Measurements from ENCODE around the gene DBNL. TPM values are rescaled to one million over a fixed set of nuclear protein-coding genes. Genes with fewer than 3 reads are reported as not detected.

Gene DBNL
- total RNA-seq, 1 donor from 2014 or later, result 110 TPM

DNA sequence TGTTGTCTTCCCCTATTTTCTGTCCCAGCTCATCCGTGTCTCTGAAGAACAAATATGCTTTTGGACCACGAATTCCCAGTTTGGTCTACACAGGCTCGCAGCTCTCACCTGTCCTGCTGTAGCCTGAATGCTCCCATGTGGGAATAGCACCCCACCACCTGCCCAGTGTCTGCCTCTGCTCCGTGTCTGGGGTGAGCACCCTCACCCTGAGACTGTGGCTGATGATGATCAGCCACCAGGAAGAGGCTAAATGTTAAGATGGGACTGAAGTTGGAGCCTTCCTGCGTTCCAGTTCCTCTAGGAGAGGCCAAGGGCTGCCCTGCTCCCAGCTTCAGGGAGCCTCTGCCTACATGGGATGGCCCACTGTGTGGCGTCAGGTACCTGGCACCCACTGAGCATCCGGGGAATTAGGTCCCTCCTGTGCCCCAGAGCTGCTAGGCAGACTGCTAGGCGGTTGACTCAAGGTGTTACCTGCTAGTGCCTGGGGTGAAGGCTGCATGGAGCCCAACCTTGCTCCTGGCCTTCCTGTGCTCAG, 17.2 kb downstream of the DBNL start:
- Histone ChIP-seq H3K27me3 (ENCODE audit: control insufficient read depth, insufficient read depth, low read length) (no peaks in the 10 kb centered on the region), H3K36me3 (ENCODE audit: control insufficient read depth, insufficient read depth, low read length) (peaks cover 30% of the 10 kb centered on the region), H3K4me3 (ENCODE audit: low read depth, low read length) (no peak overlapping the region)
- no peak for DNase-seq (ENCODE audit: low read depth)
- no peak for TF ChIP-seq CTCF (IDR thresholded peaks at IDR 0.05; ENCODE audit: insufficient read depth, low read length, severe bottlenecking)
- FAIRE-seq, result no peak

- DNase-seq (ENCODE audit: low read depth) (no peak), FAIRE-seq (no peak)
- TF ChIP-seq CTCF (IDR thresholded peaks at IDR 0.05; ENCODE audit: insufficient read depth, low read length, severe bottlenecking), result no peak
- Histone ChIP-seq H3K4me3 (ENCODE audit: low read depth, low read length) (no peak overlapping the region), H3K27me3 (ENCODE audit: control insufficient read depth, insufficient read depth, low read length) (no peaks in the 10 kb centered on the region), H3K36me3 (ENCODE audit: control insufficient read depth, insufficient read depth, low read length) (peaks cover 28% of the 10 kb centered on the region)
Measured at GRCh38 chr7:44062180-44062902, 17.8 kb downstream of the DBNL start.

GRCh38 chr7:44062903-44063295, 18.4 kb downstream of the DBNL start:
- DNase-seq (ENCODE audit: low read depth) (no peak), FAIRE-seq (no peak)
- no peak for TF ChIP-seq CTCF (IDR thresholded peaks at IDR 0.05; ENCODE audit: insufficient read depth, low read length, severe bottlenecking)
- peaks cover 23% of the 10 kb centered on the region for H3K36me3 ChIP-seq (ENCODE audit: control insufficient read depth, insufficient read depth, low read length)
- H3K4me3 ChIP-seq (ENCODE audit: low read depth, low read length), result no peak overlapping the region
- H3K27me3 ChIP-seq (ENCODE audit: control insufficient read depth, insufficient read depth, low read length), result no peaks in the 10 kb centered on the region

- DNase-seq (ENCODE audit: low read depth) (no peak), FAIRE-seq (no peak)
- H3K36me3 ChIP-seq (ENCODE audit: control insufficient read depth, insufficient read depth, low read length), result peaks cover 17% of the 10 kb centered on the region
- H3K4me3 ChIP-seq (ENCODE audit: low read depth, low read length), result no peak overlapping the region
- no peaks in the 10 kb centered on the region for H3K27me3 ChIP-seq (ENCODE audit: control insufficient read depth, insufficient read depth, low read length)
- TF ChIP-seq CTCF (IDR thresholded peaks at IDR 0.05; ENCODE audit: insufficient read depth, low read length, severe bottlenecking), result no peak
Measured at GRCh38 chr7:44063547-44063893, 19.0 kb downstream of the DBNL start.

DNA sequence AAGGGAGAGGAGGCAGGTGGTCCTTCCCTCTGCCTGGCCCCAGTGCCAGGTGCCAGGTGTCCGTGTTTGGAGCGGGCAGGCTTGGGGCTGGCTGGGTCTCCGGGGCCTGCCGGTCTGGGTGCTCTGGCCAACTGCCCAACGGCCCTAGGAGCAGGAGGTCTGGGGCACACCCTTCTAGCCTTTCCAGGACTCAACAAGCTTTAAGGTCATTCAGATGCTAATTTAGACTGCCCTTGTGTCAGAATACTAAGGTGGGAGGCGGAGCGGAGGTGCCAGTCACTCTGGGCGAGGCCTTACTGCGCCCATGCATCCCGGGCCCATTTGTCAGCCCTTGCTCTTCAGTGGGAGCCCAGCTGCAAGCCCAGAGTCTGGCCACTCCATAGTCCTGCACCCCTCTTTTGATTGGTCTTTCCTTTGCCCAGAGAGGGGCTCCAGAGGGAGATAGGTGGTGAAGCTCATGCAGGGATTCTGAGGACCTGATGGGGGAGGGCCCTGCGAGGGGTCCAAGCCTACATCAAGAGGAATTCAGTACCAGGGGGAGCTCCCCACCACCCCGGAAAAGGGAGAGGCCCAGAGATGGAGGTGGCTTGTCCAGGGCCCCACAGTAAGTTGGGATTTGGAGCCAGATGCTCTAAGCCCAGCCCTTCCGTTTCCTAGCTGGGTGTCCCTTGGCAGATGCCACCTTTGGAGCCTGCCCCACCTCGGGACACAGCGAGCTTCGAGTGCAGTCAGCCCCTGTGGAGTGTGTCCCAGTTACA, 19.6 kb downstream of the DBNL start:
- DNase-seq (ENCODE audit: low read depth) (no peak), FAIRE-seq (peak; percentile 23)
- Histone ChIP-seq H3K36me3 (ENCODE audit: control insufficient read depth, insufficient read depth, low read length) (peaks cover 14% of the 10 kb centered on the region), H3K27me3 (ENCODE audit: control insufficient read depth, insufficient read depth, low read length) (no peaks in the 10 kb centered on the region), H3K4me3 (ENCODE audit: low read depth, low read length) (no peak overlapping the region)
- no peak for TF ChIP-seq CTCF (IDR thresholded peaks at IDR 0.05; ENCODE audit: insufficient read depth, low read length, severe bottlenecking)

All from bronchial epithelial cell (primary cell).